RWPE2 (cell line): ENCODE measurements around the gene SRRM1.
"Not testable (repeated sequence)": the region's sequence is repeated elsewhere in the genome, so short reads cannot be mapped to it uniquely, and the experiment has no call there.

Source experiments
- ATAC-seq: fragments of 200-7000 bp; cut with Tn5 transposase; 3 replicates; pipeline ENCODE4 v1.9.1; 2021; ENCODE audit warnings: low read depth
- DNase-seq: peaks from one replicate; pipeline ENCODE4 v3.0.0-alpha.2; 2020; ENCODE audit warnings: low spot score
- H3K27ac ChIP-seq: fragments of 450-650 bp; 2 replicates; pipeline ENCODE4 v1.5.1; 2017; ENCODE audit warnings: mild to moderate bottlenecking; ENCODE audit not compliant: poor library complexity, severe bottlenecking
- H3K27me3 ChIP-seq: fragments of 250-450 bp; sonication (Bioruptor Pico); 2 replicates; pipeline ENCODE4 v1.5.1; 2021; ENCODE audit warnings: mild to moderate bottlenecking, moderate library complexity; ENCODE audit not compliant: insufficient read depth, poor library complexity, severe bottlenecking
- H3K36me3 ChIP-seq: fragments of 250-450 bp; sonication (Bioruptor Pico); 2 replicates; pipeline ENCODE4 v1.5.1; 2020; ENCODE audit warnings: low read depth, mild to moderate bottlenecking, moderate library complexity
- H3K4me1 ChIP-seq: fragments of 250-450 bp; sonication (Bioruptor Pico); 2 replicates; pipeline ENCODE4 v1.5.1; 2021; ENCODE audit warnings: mild to moderate bottlenecking, moderate library complexity; ENCODE audit not compliant: insufficient read depth, poor library complexity, severe bottlenecking
- H3K4me3 ChIP-seq: fragments of 250-450 bp; sonication (Bioruptor Pico); 2 replicates; pipeline ENCODE4 v1.5.1; 2021; ENCODE audit warnings: mild to moderate bottlenecking, moderate library complexity; ENCODE audit not compliant: severe bottlenecking
- H3K9me3 ChIP-seq: fragments of 250-450 bp; sonication (Bioruptor Pico); 2 replicates; pipeline ENCODE4 v1.5.1; 2021; ENCODE audit warnings: mild to moderate bottlenecking, moderate library complexity; ENCODE audit not compliant: severe bottlenecking
- TF ChIP-seq, protein P1 (sequence below): fragments of 450-650 bp; IDR thresholded peaks from one replicate; pipeline ENCODE4 v1.5.1; 2017; ENCODE audit warnings: mild to moderate bottlenecking, moderate library complexity; ENCODE audit not compliant: poor library complexity, severe bottlenecking

SRRM1 gene

GRCh38 chr1:24664507-24665033, 21.5 kb downstream of the SRRM1 start:
- H3K27me3 ChIP-seq: no peaks in the 10 kb centered on the region
- ATAC-seq (no peak), DNase-seq (no peak)
- no peak overlapping the region for H3K27ac ChIP-seq
- no peak overlapping the region for H3K4me3 ChIP-seq
- peaks cover 98% of the 10 kb centered on the region for H3K36me3 ChIP-seq
- H3K4me1 ChIP-seq: no peaks in the 10 kb centered on the region
- TF ChIP-seq, protein P1, sequence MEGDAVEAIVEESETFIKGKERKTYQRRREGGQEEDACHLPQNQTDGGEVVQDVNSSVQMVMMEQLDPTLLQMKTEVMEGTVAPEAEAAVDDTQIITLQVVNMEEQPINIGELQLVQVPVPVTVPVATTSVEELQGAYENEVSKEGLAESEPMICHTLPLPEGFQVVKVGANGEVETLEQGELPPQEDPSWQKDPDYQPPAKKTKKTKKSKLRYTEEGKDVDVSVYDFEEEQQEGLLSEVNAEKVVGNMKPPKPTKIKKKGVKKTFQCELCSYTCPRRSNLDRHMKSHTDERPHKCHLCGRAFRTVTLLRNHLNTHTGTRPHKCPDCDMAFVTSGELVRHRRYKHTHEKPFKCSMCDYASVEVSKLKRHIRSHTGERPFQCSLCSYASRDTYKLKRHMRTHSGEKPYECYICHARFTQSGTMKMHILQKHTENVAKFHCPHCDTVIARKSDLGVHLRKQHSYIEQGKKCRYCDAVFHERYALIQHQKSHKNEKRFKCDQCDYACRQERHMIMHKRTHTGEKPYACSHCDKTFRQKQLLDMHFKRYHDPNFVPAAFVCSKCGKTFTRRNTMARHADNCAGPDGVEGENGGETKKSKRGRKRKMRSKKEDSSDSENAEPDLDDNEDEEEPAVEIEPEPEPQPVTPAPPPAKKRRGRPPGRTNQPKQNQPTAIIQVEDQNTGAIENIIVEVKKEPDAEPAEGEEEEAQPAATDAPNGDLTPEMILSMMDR: no peak
- no peaks in the 10 kb centered on the region for H3K9me3 ChIP-seq

GRCh38 chr1:24666794-24667193, 23.7 kb downstream of the SRRM1 start:
- no peaks in the 10 kb centered on the region for H3K9me3 ChIP-seq
- H3K4me3 ChIP-seq: no peak overlapping the region
- H3K27ac ChIP-seq: no peak overlapping the region
- no peak for DNase-seq
- H3K27me3 ChIP-seq: no peaks in the 10 kb centered on the region
- H3K36me3 ChIP-seq: peaks cover 98% of the 10 kb centered on the region
- H3K4me1 ChIP-seq: no peaks in the 10 kb centered on the region
- TF ChIP-seq, protein P1: no peak
- ATAC-seq: no peak

DNA sequence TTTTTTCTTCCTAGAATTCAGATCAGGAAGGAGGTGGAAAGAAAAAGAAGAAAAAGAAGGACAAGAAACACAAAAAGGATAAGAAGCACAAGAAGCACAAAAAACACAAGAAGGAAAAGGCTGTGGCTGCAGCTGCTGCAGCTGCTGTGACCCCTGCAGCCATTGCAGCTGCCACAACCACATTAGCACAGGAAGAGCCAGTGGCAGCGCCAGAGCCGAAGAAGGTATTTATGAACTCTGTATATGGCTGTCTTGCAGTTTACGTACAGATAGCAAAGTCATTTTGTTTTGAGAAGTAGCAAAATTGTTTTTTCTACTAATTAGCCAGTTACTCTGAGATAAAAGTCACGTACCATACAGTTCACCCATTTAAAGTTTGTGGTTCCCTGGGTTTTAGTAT, 28.3 kb downstream of the SRRM1 start:
- peaks cover 92% of the 10 kb centered on the region for H3K36me3 ChIP-seq
- H3K9me3 ChIP-seq, H3K27ac ChIP-seq, H3K4me3 ChIP-seq, ATAC-seq, H3K27me3 ChIP-seq, H3K4me1 ChIP-seq, DNase-seq: not testable (repeated sequence)

DNA sequence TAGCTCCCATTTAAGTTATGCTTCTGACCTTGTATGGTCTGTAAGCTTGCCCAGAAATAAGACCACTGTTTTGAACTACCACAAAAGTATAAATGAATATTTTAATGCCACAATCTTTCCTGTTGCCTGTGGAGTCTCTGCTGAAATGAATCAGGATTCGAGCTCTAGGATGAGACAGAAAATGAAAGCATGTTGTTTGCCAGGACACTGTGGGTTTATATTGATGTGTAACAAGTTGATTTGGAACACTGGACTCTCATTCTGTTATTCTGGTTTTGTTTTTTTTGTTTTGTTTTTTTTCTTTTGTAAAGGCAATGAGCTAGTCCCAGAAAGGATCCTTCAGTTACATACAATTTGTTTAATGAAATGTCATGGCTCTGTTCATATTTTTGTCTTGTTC, 29.6 kb downstream of the SRRM1 start:
- H3K9me3 ChIP-seq, H3K27me3 ChIP-seq, H3K4me3 ChIP-seq, H3K4me1 ChIP-seq, DNase-seq, ATAC-seq: not testable (repeated sequence)
- H3K27ac ChIP-seq: peak overlapping the region; percentile 41
- peaks cover 83% of the 10 kb centered on the region for H3K36me3 ChIP-seq

- DNase-seq (no peak), ATAC-seq (peak; percentile 33; the same call in 2 of the 3 replicates)
- H3K4me3 ChIP-seq: no peak overlapping the region
- TF ChIP-seq, protein P1: no peak
- H3K27me3 ChIP-seq: no peaks in the 10 kb centered on the region
- peak overlapping the region; percentile 41 for H3K27ac ChIP-seq
- peaks cover 5% of the 10 kb centered on the region for H3K4me1 ChIP-seq
- H3K36me3 ChIP-seq: peaks cover 77% of the 10 kb centered on the region
- no peaks in the 10 kb centered on the region for H3K9me3 ChIP-seq
These were observed 30.2 kb downstream of the SRRM1 start for GRCh38 chr1:24673341-24673740.

DNA sequence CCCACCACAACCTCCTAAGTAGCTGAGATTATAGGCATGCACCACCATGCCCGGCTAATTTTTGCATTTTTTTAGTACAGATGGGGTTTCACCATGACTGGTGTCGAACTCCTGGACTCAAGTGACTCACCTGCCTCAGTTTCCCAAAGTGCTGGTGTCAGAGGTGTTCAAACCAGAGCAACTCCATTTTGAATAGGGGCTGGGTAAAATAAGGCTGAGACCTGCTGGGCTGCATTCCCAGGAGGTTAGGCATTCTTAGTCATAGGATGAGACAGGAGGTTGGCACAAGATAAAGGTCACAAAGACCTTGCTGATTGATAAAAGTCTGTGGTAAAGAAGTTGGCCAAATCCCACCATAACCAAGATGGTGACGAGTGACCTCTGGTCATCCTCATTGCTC, 35.3 kb downstream of the SRRM1 start:
- H3K4me3 ChIP-seq, DNase-seq, H3K27me3 ChIP-seq, H3K9me3 ChIP-seq: not testable (repeated sequence)
- Histone ChIP-seq H3K36me3 (peaks cover 26% of the 10 kb centered on the region), H3K27ac (peak overlapping the region; percentile 42), H3K4me1 (peaks cover 22% of the 10 kb centered on the region)
- ATAC-seq: peak; percentile 6; the same call in 1 of the 3 replicates
